Psoas muscle (tissue), 8 donors: Measurements from ENCODE around the gene ACSM6. TPM values are rescaled to one million over a fixed set of nuclear protein-coding genes. Genes with fewer than 3 reads are reported as not detected.

Experiments
- ATAC-seq, 4 donors: fragments of 200-7000 bp; cut with Tn5 transposase; one replicate each; pipeline ENCODE4 v1.9.1; 2020; ENCODE audit warnings: moderate library complexity in 3 of 4, mild to moderate bottlenecking in 2 of 4
- DNase-seq, 2 donors: peaks; one replicate each; pipeline ENCODE4 v3.0.0-alpha.2; 2020
- H3K27ac ChIP-seq: fragments of 200-600 bp; one replicate; pipeline ENCODE4 v1.8.0; 2022
- H3K27me3 ChIP-seq, 3 donors: fragments of 200-600 bp in 1 of 3; one replicate each; pipeline versions ENCODE4 v1.6.1 to v1.8.0; 2013 to 2022; ENCODE audit warnings: low read length in 2 of 3, mild to moderate bottlenecking in 2 of 3, moderate library complexity in 1 of 3; ENCODE audit not compliant: insufficient read depth in 3 of 3
- H3K36me3 ChIP-seq, 2 donors: fragments of 200-600 bp in 1 of 2; one replicate each; pipeline versions ENCODE4 v1.6.1 to v1.8.0; 2013 to 2022; ENCODE audit warnings: low read depth in 1 of 2, mild to moderate bottlenecking in 1 of 2, moderate library complexity in 1 of 2; ENCODE audit not compliant: insufficient read depth in 1 of 2
- H3K4me1 ChIP-seq: fragments of 200-600 bp; one replicate; pipeline ENCODE4 v1.8.0; 2022
- H3K4me3 ChIP-seq: fragments of 200-600 bp; one replicate; pipeline ENCODE4 v1.8.0; 2022; ENCODE audit warnings: mild to moderate bottlenecking
- H3K9me3 ChIP-seq: fragments of 200-600 bp; one replicate; pipeline ENCODE4 v1.8.0; 2022
- WGBS, 3 donors: extraction: QIAGEN DNeasy Blood & Tissue Kit; methylation state at CpG; one replicate each; pipeline versions ENCODE4 v1.1.6 to v1.1.7; 2013; 5-methylcytosine and 5-hydroxymethylcytosine counted together
- intact Hi-C, 2 donors: fragments of 100-400 bp; cut with DNase I; formaldehyde crosslinking; loops; one replicate each; pipeline versions ENCODE4 v1.11.0 to v1.14.2; 2022
- polyA plus RNA-seq, 3 donors: library from polyadenylated mRNA; stranded (reverse); fragments of 200-250 nt; gene quantifications; one replicate each; pipeline ENCODE4 v1.2.3, GENCODE V29; 2013
- total RNA-seq, 4 donors: library from RNA; stranded (reverse); fragmentation: NEBNext Ultra II Directional in 2 of 4; extraction: Animal tissue kit (Norgen Biotek cat#: 25700) in 2 of 4; gene quantifications; one replicate each; pipeline versions ENCODE4 v1.2.1 to v1.2.4, GENCODE V29; 2021 to 2023
- TF ChIP-seq, protein P1 (sequence below): fragments of 200-600 bp; IDR thresholded peaks from one replicate; pipeline ENCODE4 v1.8.0; 2022; ENCODE audit warnings: antibody characterized with exemption
- donor health status: healthy with polysubstance abuse.
- donor health status: DM: no; HTN: no; CAD: no; lungs with moderate emphysema.
- donor health status: Bipolar disorder and iron deficiency.
- donor health status: healthy.
- donor health status: DM: yes; HTN: yes; CAD: no.
- donor health status: DM: no; HTN: no; CAD: no.
- donor health status: DM: no; HTN: no; CAD: no.
- donor health status: DM: yes; HTN: yes; CAD: no.

The ACSM6 gene
- total and polyA plus RNA-seq, 7 donors, result not detected

DNA sequence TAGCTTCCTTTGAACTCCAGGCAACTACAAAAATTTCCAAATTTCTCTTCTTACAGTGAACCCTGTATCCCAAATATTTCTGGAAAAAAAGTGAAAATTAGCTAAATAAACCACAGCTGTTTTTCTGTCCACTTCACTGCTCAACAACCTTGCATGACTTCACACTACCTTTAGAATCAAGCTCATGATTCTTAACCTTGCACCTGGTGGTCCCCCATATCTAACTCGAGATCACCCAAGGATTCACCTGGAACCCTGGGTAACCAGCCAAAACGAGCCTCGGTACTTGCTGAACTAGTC is 49.2 kb downstream of the ACSM6 start:
- ATAC-seq, result no peak
- intact Hi-C loops, result loop anchor here in 1 of 2 donors (2.0 kb wide), 1 partner anchor 110 kb away; no protein-coding TSS in a partner anchor
- WGBS, 3 donors, result 61 to 64% (median 61%) methylated on average over 3 of the region's 3 CpGs

DNA sequence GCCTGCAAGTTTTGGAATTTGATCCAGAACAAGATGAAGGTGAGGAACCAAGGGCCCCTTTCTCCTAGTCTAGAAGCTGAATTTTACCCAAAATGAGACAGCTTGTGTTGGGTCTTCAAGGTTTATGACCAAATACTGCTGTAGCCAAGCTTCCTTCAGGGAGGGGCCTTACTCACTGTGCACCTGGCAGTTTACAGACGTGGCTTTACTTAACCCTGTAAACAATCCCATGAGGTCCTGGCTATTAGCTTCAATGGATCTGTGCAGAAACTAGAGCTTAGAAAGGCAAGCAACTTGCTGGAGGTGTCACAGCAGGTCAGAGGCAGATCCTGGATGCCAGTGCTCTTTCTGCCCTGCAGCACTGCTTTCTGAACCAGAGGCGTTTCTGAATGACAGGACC is 50.1 kb downstream of the ACSM6 start:
- DNase-seq (no peak), ATAC-seq (no peak)
- H3K27ac ChIP-seq, result no peak overlapping the region
- peaks cover 29% of the 10 kb centered on the region for H3K4me1 ChIP-seq
- TF ChIP-seq, protein P1, sequence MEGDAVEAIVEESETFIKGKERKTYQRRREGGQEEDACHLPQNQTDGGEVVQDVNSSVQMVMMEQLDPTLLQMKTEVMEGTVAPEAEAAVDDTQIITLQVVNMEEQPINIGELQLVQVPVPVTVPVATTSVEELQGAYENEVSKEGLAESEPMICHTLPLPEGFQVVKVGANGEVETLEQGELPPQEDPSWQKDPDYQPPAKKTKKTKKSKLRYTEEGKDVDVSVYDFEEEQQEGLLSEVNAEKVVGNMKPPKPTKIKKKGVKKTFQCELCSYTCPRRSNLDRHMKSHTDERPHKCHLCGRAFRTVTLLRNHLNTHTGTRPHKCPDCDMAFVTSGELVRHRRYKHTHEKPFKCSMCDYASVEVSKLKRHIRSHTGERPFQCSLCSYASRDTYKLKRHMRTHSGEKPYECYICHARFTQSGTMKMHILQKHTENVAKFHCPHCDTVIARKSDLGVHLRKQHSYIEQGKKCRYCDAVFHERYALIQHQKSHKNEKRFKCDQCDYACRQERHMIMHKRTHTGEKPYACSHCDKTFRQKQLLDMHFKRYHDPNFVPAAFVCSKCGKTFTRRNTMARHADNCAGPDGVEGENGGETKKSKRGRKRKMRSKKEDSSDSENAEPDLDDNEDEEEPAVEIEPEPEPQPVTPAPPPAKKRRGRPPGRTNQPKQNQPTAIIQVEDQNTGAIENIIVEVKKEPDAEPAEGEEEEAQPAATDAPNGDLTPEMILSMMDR, result no peak
- H3K27me3 ChIP-seq, result no peaks in the 10 kb centered on the region
- H3K36me3 ChIP-seq, result peaks cover 0 to 52% of the 10 kb centered on the region in 2 donors
- H3K9me3 ChIP-seq, result no peaks in the 10 kb centered on the region
- intact Hi-C loops, result no loop called here
- 72 to 75% (median 72%) methylated on average over 2 of the region's 2 CpGs for WGBS, 3 donors
- no peak overlapping the region for H3K4me3 ChIP-seq

More for the DNA sequence above, 49.2 kb downstream of the ACSM6 start:
- TF ChIP-seq, protein P1, result no peak
- Histone ChIP-seq H3K36me3 (peaks cover 0 to 58% of the 10 kb centered on the region in 2 donors), H3K27me3 (no peaks in the 10 kb centered on the region), H3K4me1 (peaks cover 20% of the 10 kb centered on the region), H3K4me3 (no peak overlapping the region), H3K9me3 (no peaks in the 10 kb centered on the region), H3K27ac (peak overlapping the region; percentile 16)
- no peak for DNase-seq

DNA sequence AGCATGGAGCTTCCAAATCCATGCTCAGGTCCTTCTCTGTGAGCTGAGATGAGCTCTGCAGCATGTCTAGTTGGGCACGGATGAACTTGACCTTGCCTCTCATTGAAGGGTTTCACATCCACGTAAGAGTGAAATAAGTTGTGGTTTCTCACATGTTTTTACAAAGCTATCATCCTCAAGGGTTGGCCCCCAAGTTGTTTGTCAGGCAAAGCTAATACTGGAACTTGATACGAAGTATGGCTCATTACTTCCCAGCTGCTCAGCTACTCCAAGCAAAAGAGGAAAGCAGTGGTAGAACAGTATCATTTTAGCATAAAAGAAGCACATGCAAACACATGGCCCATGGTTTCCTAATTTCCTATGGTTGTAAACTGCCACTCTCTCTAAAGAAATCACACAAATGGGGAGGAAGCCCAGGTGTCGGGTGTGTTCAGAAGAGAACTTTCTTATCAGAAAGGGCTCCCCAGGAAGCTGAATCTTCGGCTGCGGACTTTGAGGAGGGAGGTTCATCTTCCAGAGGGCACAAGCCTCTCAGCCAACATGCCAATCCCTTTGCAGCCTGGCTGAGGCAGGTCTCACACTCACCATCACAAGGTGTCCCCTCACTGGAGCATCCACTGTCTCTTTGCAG is 51.5 kb downstream of the ACSM6 start:
- Histone ChIP-seq H3K36me3 (peaks cover 0 to 43% of the 10 kb centered on the region in 2 donors), H3K9me3 (no peaks in the 10 kb centered on the region), H3K27ac (peak overlapping the region; percentile 23), H3K4me3 (no peak overlapping the region), H3K27me3 (no peaks in the 10 kb centered on the region), H3K4me1 (peaks cover 43% of the 10 kb centered on the region)
- TF ChIP-seq, protein P1, result no peak
- no peak for DNase-seq
- intact Hi-C loops, result loop anchor here (2.0 to 5.0 kb wide), 2 partner anchors 42 to 117 kb away; no protein-coding TSS in a partner anchor
- ATAC-seq, result no peak
- WGBS, 3 donors, result 65 to 75% (median 70%) methylated on average over 6 of the region's 6 CpGs

DNA sequence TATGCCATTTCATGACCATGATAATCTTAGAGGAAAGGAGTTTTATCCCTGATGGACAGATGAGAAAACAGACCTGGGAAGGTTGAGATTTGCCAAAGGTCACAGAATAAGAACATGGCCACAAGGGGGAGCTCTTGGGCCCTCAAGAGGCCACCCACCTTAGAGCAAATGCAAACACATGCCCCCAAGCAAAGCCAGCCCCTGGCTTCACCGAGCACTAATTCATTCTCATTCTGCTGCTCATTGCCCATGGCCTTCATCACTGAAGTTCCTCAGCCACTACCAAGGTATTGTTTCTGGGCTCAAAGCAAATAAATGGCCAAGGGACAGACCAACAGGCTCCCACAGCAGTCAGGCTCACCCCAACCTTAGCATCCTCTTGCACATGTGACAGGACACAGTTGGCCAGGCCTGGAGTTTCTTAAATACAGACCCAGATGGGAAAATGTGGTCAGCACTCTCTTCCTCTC is 52.6 kb downstream of the ACSM6 start:
- no peaks in the 10 kb centered on the region for H3K9me3 ChIP-seq
- TF ChIP-seq, protein P1, result peak; percentile 82
- no peaks in the 10 kb centered on the region for H3K27me3 ChIP-seq
- no peak overlapping the region for H3K4me3 ChIP-seq
- DNase-seq (peak; percentile 67 to 78), ATAC-seq (peak; percentile 60 to 70 (median 66))
- H3K27ac ChIP-seq, result peak overlapping the region; percentile 59
- whole genome bisulfite sequencing, 3 donors, result 0 to 16% (median 4%) methylated on average over 1 of the region's 1 CpG
- peaks cover 48% of the 10 kb centered on the region for H3K4me1 ChIP-seq
- intact Hi-C loops, result loop anchor here (2.0 to 5.0 kb wide), 2 partner anchors 41 to 116 kb away; no protein-coding TSS in a partner anchor
- H3K36me3 ChIP-seq, result peaks cover 0 to 39% of the 10 kb centered on the region in 2 donors
